HL-60 (cell line): ENCODE data around the gene CSTF1.

Experiments used
- DNase-seq, 2 experiments: peaks; one replicate each; pipeline ENCODE4 v3.0.0-alpha.2; 2010 to 2020; ENCODE audit warnings: low read depth in 1 of 2, low spot score in 1 of 2
- H3K27ac ChIP-seq: fragments of 250-450 bp; sonication (Bioruptor Pico); replicated peaks from 2 replicates; pipeline ENCODE4 v1.5.1; 2020; ENCODE audit warnings: mild to moderate bottlenecking, moderate library complexity
- H3K27me3 ChIP-seq: fragments of 250-450 bp; sonication (Bioruptor Pico); 2 replicates; pipeline ENCODE4 v1.5.1; 2021; ENCODE audit warnings: mild to moderate bottlenecking, moderate library complexity; ENCODE audit not compliant: insufficient read depth, poor library complexity, severe bottlenecking
- H3K4me3 ChIP-seq: replicated peaks from 2 replicates; pipeline ENCODE4 v1.5.1; 2011; ENCODE audit warnings: mild to moderate bottlenecking, control low read depth, low read length; ENCODE audit not compliant: insufficient read depth
- CTCF ChIP-seq: IDR thresholded peaks from one replicate; pipeline ENCODE4 v1.5.1; 2011; ENCODE audit warnings: low read length, control low read depth, inconsistent platforms; ENCODE audit not compliant: insufficient read depth
- GABPA ChIP-seq: IDR thresholded peaks from 2 replicates; pipeline ENCODE4 v1.6.1; 2012; ENCODE audit warnings: low read depth
- POLR2AphosphoS5 ChIP-seq: IDR thresholded peaks from 2 replicates; pipeline ENCODE4 v1.6.1; 2012; ENCODE audit warnings: low read depth
- REST ChIP-seq: IDR thresholded peaks from 2 replicates; pipeline ENCODE4 v1.6.1; 2012; ENCODE audit warnings: low read depth; ENCODE audit not compliant: insufficient replicate concordance
- SPI1 ChIP-seq: IDR thresholded peaks from 2 replicates; pipeline ENCODE4 v1.6.1; 2012; ENCODE audit warnings: low read depth, mild to moderate bottlenecking, borderline replicate concordance

CSTF1 gene

GRCh38 chr20:56345911-56346310, 46.5 kb upstream of the CSTF1 start:
- Histone ChIP-seq H3K4me3 (no peak overlapping the region), H3K27ac (no peak overlapping the region), H3K27me3 (peaks cover 12% of the 10 kb centered on the region)
- DNase-seq: no peak
- no peak for TF ChIP-seq SPI1
- TF ChIP-seq CTCF: no peak
- no peak for TF ChIP-seq GABPA
- TF ChIP-seq REST: no peak
- no peak for TF ChIP-seq POLR2AphosphoS5

- DNase-seq: no peak
- Histone ChIP-seq H3K27ac (no peak overlapping the region), H3K27me3 (peaks cover 7% of the 10 kb centered on the region), H3K4me3 (no peak overlapping the region)
- no peak for TF ChIP-seq REST
- TF ChIP-seq SPI1: no peak
- TF ChIP-seq GABPA: no peak
- TF ChIP-seq CTCF: no peak
- no peak for TF ChIP-seq POLR2AphosphoS5
These were observed 44.7 kb upstream of the CSTF1 start for GRCh38 chr20:56347628-56348304.

GRCh38 chr20:56348305-56348693, 44.1 kb upstream of the CSTF1 start:
- peaks cover 6% of the 10 kb centered on the region for H3K27me3 ChIP-seq
- DNase-seq: no peak
- no peak overlapping the region for H3K27ac ChIP-seq
- TF ChIP-seq GABPA (no peak), SPI1 (no peak), REST (no peak), CTCF (no peak), POLR2AphosphoS5 (no peak)
- H3K4me3 ChIP-seq: no peak overlapping the region
